Measurements from ENCODE around the gene ARHGEF12. TPM values are rescaled to one million over a fixed set of nuclear protein-coding genes. Genes with fewer than 3 reads are reported as not detected.

Gene ARHGEF12
- total RNA-seq, 1 donor from 2014 or later = 71.9 TPM

- no peaks in the 10 kb centered on the region for H3K9me3 Mint-ChIP-seq (ENCODE audit: low read depth)
- no peak for DNase-seq (ENCODE audit: low spot score)
- H3K36me3 Mint-ChIP-seq (ENCODE audit: low read depth) = no peaks in the 10 kb centered on the region
- H3K27ac Mint-ChIP-seq (ENCODE audit: unreplicated experiment) = no peak overlapping the region
- H3K4me3 Mint-ChIP-seq (ENCODE audit: unreplicated experiment) = no peak overlapping the region
- no peaks in the 10 kb centered on the region for H3K27me3 Mint-ChIP-seq (ENCODE audit: low read depth)
- no peak for TF ChIP-seq CTCF (IDR thresholded peaks at IDR 0.05)
- H3K4me1 Mint-ChIP-seq (ENCODE audit: low read depth) = peaks cover 28% of the 10 kb centered on the region
Measured at GRCh38 chr11:120363436-120363835, 27.2 kb downstream of the ARHGEF12 start.

DNA sequence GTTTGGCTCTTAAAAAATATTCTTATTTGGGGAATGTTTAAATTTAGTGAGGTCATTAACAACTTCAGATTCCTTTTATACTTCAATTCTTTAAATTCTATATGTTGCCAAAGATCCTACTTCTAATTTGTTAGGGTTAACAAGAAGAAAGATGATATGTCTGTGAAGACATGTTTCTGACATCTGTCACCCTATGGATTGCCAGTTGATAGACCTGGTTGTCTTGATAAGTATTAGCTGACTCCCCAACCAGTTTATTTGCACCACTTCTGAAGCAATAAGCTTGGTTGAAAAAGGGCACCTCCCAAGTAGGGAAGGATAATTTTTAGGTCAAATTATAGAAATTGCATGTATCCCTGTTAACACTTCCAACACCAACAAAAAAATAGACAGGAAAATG is 29.3 kb downstream of the ARHGEF12 start:
- DNase-seq (ENCODE audit: low spot score) = no peak
- no peaks in the 10 kb centered on the region for H3K27me3 Mint-ChIP-seq (ENCODE audit: low read depth)
- H3K4me1 Mint-ChIP-seq (ENCODE audit: low read depth) = peaks cover 29% of the 10 kb centered on the region
- no peak overlapping the region for H3K27ac Mint-ChIP-seq (ENCODE audit: unreplicated experiment)
- TF ChIP-seq CTCF (IDR thresholded peaks at IDR 0.05) = no peak
- no peaks in the 10 kb centered on the region for H3K36me3 Mint-ChIP-seq (ENCODE audit: low read depth)
- H3K4me3 Mint-ChIP-seq (ENCODE audit: unreplicated experiment) = no peak overlapping the region
- no peaks in the 10 kb centered on the region for H3K9me3 Mint-ChIP-seq (ENCODE audit: low read depth)

DNA sequence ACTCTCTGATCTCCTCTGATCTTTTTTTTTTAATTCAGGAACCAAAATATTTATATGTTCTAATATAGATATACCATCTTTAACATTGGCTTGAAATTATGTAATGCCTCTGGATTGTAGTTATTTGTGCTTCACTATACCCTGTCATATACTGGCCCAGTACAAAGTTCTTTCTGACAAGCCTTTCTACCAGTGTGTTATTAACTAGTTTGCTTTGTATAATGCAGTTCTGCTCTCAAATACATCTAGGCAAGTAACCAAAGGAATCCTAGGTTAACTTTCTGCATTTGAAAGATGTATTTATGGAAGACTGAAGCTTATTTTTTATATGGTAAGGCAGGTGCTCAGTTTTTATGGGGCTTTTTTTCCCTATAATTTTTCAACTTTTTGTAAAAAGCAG is 36.1 kb downstream of the ARHGEF12 start:
- no peak for DNase-seq (ENCODE audit: low spot score)
- Mint-ChIP-seq H3K4me3 (ENCODE audit: unreplicated experiment) (no peak overlapping the region), H3K9me3 (ENCODE audit: low read depth) (no peaks in the 10 kb centered on the region), H3K27me3 (ENCODE audit: low read depth) (no peaks in the 10 kb centered on the region), H3K36me3 (ENCODE audit: low read depth) (no peaks in the 10 kb centered on the region), H3K27ac (ENCODE audit: unreplicated experiment) (no peak overlapping the region), H3K4me1 (ENCODE audit: low read depth) (peaks cover 39% of the 10 kb centered on the region)
- no peak for TF ChIP-seq CTCF (IDR thresholded peaks at IDR 0.05)

GRCh38 chr11:120375076-120375475 is 38.9 kb downstream of the ARHGEF12 start:
- Mint-ChIP-seq H3K9me3 (ENCODE audit: low read depth) (peaks cover 10% of the 10 kb centered on the region), H3K4me1 (ENCODE audit: low read depth) (peaks cover 53% of the 10 kb centered on the region), H3K36me3 (ENCODE audit: low read depth) (peaks cover 7% of the 10 kb centered on the region), H3K27ac (ENCODE audit: unreplicated experiment) (peak overlapping the region; percentile 49), H3K4me3 (ENCODE audit: unreplicated experiment) (no peak overlapping the region), H3K27me3 (ENCODE audit: low read depth) (no peaks in the 10 kb centered on the region)
- TF ChIP-seq CTCF (IDR thresholded peaks at IDR 0.05) = no peak
- DNase-seq (ENCODE audit: low spot score) = no peak

DNA sequence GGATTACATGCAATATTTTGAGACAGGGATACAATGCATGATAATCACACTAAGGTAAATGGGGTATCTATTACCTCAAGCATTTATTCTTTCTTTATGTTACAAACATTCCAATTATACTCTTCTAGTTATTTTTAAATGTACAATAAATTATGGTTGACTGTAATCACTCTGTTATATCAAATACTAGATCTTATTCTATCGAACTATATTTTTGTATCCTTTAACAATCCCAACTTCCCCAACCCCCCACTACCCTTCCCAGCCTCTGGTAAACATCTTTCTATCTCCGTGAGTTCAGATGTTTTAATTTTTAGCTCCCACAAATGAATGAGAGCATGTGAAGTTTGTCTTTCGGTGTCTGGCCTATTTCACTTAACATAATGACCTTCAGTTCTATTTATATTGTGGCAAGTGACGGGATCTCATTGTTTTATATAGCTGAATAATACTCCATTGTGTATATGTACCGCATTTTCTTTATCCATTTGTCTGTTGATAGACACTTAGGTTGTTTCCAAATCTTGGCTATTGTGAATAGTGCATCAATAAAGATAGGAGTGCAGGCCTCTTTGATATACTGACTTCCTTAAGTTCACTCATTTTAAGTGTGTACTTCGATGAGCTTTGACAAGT is 40.5 kb downstream of the ARHGEF12 start:
- Mint-ChIP-seq H3K27ac (ENCODE audit: unreplicated experiment) (no peak overlapping the region), H3K9me3 (ENCODE audit: low read depth) (peaks cover 10% of the 10 kb centered on the region), H3K4me3 (ENCODE audit: unreplicated experiment) (no peak overlapping the region), H3K4me1 (ENCODE audit: low read depth) (peaks cover 60% of the 10 kb centered on the region), H3K27me3 (ENCODE audit: low read depth) (no peaks in the 10 kb centered on the region), H3K36me3 (ENCODE audit: low read depth) (peaks cover 7% of the 10 kb centered on the region)
- DNase-seq (ENCODE audit: low spot score) = no peak
- TF ChIP-seq CTCF (IDR thresholded peaks at IDR 0.05) = no peak

All from chondrocyte (in vitro differentiated cells).